Neural progenitor cell (in vitro differentiated cells): ENCODE measurements around the gene B9D1.

ENCODE experiments used
- CTCF ChIP-seq: fragments of 200-600 bp; sonication (generic); IDR thresholded peaks from 2 replicates; pipeline ENCODE4 v1.5.1; 2017; ENCODE audit warnings: antibody characterized with exemption, mild to moderate bottlenecking
- EZH2 ChIP-seq: fragments of 200-600 bp; sonication (generic); IDR thresholded peaks from 2 replicates; pipeline ENCODE4 v1.6.1; 2017; ENCODE audit warnings: antibody characterized with exemption, mild to moderate bottlenecking, moderate library complexity

- TF ChIP-seq EZH2 (no peak), CTCF (no peak)
Measured at GRCh38 chr17:19363114-19363438, 553 bp upstream of the B9D1 start.
